ENCODE data around the gene TMEM258.
A peak's percentile ranks its signal among the peaks of the same experiment; 100 is the strongest.

TMEM258 gene

GRCh38 chr11:61826930-61827570 is 34.7 kb upstream of the TMEM258 start:
- ChIA-PET POLR2A (no interaction called here), CTCF (interaction anchor here (1.2 to 3.1 kb wide), 3 partner anchors 12 to 79 kb away, joined by 4 to 13 read pairs (median 4); no protein-coding TSS in a partner anchor)
- H3K36me3 ChIP-seq (ENCODE audit: control insufficient read depth in 2 of 2, insufficient read depth in 1 of 2, low read length in 2 of 2) = no peaks in the 10 kb centered on the region
- H3K4me1 ChIP-seq (ENCODE audit: control insufficient read depth, insufficient read depth, low read length) = peaks cover 10% of the 10 kb centered on the region; the same call in 1 of the 2 replicates
- H3K27ac ChIP-seq (ENCODE audit: extremely low read depth, low read depth, low read length) = peak overlapping the region; percentile 96
- peak overlapping the region; percentile 62 for H3K4me3 ChIP-seq (ENCODE audit: low read depth, low read length)
- TF ChIP-seq ZBTB17 (tag by site-specific recombination; IDR thresholded peaks at IDR 0.05) (0 out of 2 replicates have a peak, but pooled peaks have one; percentile 9), CTCF (tag by site-specific recombination; IDR thresholded peaks at IDR 0.05) (0 out of 2 replicates have a peak, but pooled peaks have one; percentile 8), ZNF792 (tag by site-specific recombination; IDR thresholded peaks at IDR 0.05) (no peak)
- H3K9me3 ChIP-seq (ENCODE audit: control insufficient read depth, insufficient read depth, low read depth, low read length) = no peaks in the 10 kb centered on the region

GRCh38 chr11:61820174-61820573 is 27.8 kb upstream of the TMEM258 start:
- POLR2A ChIA-PET = no interaction called here
- CTCF ChIA-PET = interaction anchor here (1.5 to 1.7 kb wide), 3 partner anchors 23 to 127 kb away, joined by 4 to 9 read pairs (median 5); no protein-coding TSS in a partner anchor
- Histone ChIP-seq H3K36me3 (ENCODE audit: control insufficient read depth in 2 of 2, insufficient read depth in 1 of 2, low read length in 2 of 2) (no peaks in the 10 kb centered on the region), H3K4me1 (ENCODE audit: control insufficient read depth, insufficient read depth, low read length) (no peaks in the 10 kb centered on the region), H3K9me3 (ENCODE audit: control insufficient read depth, insufficient read depth, low read depth, low read length) (no peaks in the 10 kb centered on the region), H3K27ac (ENCODE audit: extremely low read depth, low read depth, low read length) (no peak overlapping the region), H3K4me3 (ENCODE audit: low read depth, low read length) (no peak overlapping the region)
- TF ChIP-seq ZNF223 (tag by site-specific recombination; IDR thresholded peaks at IDR 0.05) = no peak
- TF ChIP-seq ZNF324 (tag by site-specific recombination; IDR thresholded peaks at IDR 0.05) = no peak
- TF ChIP-seq KLF10 (tag by site-specific recombination; IDR thresholded peaks at IDR 0.05) = no peak
- TF ChIP-seq ZBTB48 (tag by site-specific recombination; IDR thresholded peaks at IDR 0.05) = no peak
- TF ChIP-seq HIC1 (tag by site-specific recombination; IDR thresholded peaks at IDR 0.05) = no peak
- no peak for TF ChIP-seq PRDM2 (tag by site-specific recombination; IDR thresholded peaks at IDR 0.05; ENCODE audit: borderline replicate concordance)
- no peak for TF ChIP-seq AEBP2 (tag by site-specific recombination; IDR thresholded peaks at IDR 0.05; ENCODE audit: borderline replicate concordance)
- TF ChIP-seq TSHZ1 (tag by site-specific recombination; IDR thresholded peaks at IDR 0.05; ENCODE audit: borderline replicate concordance) = no peak
- no peak for TF ChIP-seq EGR2 (tag by site-specific recombination; IDR thresholded peaks at IDR 0.05; ENCODE audit: low read depth)
- TF ChIP-seq ZXDB (tag by site-specific recombination; IDR thresholded peaks at IDR 0.05) = no peak
- no peak for TF ChIP-seq ZNF341 (tag by site-specific recombination; IDR thresholded peaks at IDR 0.05; ENCODE audit: low read depth)
- no peak for TF ChIP-seq ZBTB26 (tag by site-specific recombination; optimal IDR thresholded peaks at IDR 0.05)

All from HEK293 (cell line).